HG03196 (cell line): ENCODE results near the gene SYNDIG1.

Experiments used
- ATAC-seq: cut with Tn5 transposase; IDR thresholded peaks from one replicate; pipeline ENCODE4 v1.9.1; 2021; ENCODE audit not compliant: unreplicated experiment

Gene SYNDIG1

GRCh38 chr20:24705486-24705885 lies 236.1 kb downstream of the SYNDIG1 start:
- ATAC-seq, result no peak

- ATAC-seq, result no peak
Measured at GRCh38 chr20:24708411-24709295, 239.2 kb downstream of the SYNDIG1 start.
